Gastrocnemius medialis (tissue), 4 donors: ENCODE measurements around the gene REP15. TPM values are rescaled to one million over a fixed set of nuclear protein-coding genes. Genes with fewer than 3 reads are reported as not detected.

Experiments used
- ATAC-seq, 2 donors: fragments of 150-250 bp; one replicate each; pipeline ENCODE4 v1.9.1; 2016
- DNase-seq, 2 donors: peaks; one replicate each; pipeline ENCODE4 v3.0.0-alpha.2; 2019
- H3K27ac ChIP-seq, 4 donors: fragments of 200-600 bp; sonication (generic); 1 replicate in 1 of 4; 2 replicates in 3 of 4; pipeline ENCODE4 v1.5.1; 2016 to 2018; ENCODE audit warnings: mild to moderate bottlenecking in 2 of 4, moderate library complexity in 1 of 4
- H3K27me3 ChIP-seq, 3 donors: fragments of 200-600 bp; sonication (generic) in 2 of 3; 1 replicate in 1 of 3; 2 replicates in 2 of 3; pipeline versions ENCODE4 v1.5.1 to v1.6.0; 2016 to 2019; ENCODE audit warnings: mild to moderate bottlenecking in 1 of 3, moderate library complexity in 1 of 3
- H3K36me3 ChIP-seq, 2 donors: fragments of 200-600 bp; sonication (generic) in 1 of 2; one replicate each; pipeline ENCODE4 v1.5.1; 2017 to 2018
- H3K4me1 ChIP-seq, 2 donors: fragments of 200-600 bp; sonication (generic) in 1 of 2; one replicate each; pipeline ENCODE4 v1.5.1; 2016 to 2017; ENCODE audit warnings: mild to moderate bottlenecking in 2 of 2
- H3K4me3 ChIP-seq, 4 donors: fragments of 200-600 bp; sonication (generic) in 3 of 4; 1 replicate in 1 of 4; 2 replicates in 3 of 4; pipeline ENCODE4 v1.5.1; 2016 to 2019; ENCODE audit warnings: mild to moderate bottlenecking in 2 of 4
- H3K9me3 ChIP-seq, 3 donors: fragments of 200-600 bp; sonication (generic) in 2 of 3; 1 replicate in 1 of 3; 2 replicates in 2 of 3; pipeline ENCODE4 v1.5.1; 2016 to 2019
- POLR2A ChIP-seq, 2 donors: fragments of 450-650 bp; IDR thresholded peaks; one replicate each; pipeline ENCODE4 v1.6.1; 2017; ENCODE audit warnings: antibody characterized with exemption in 2 of 2, mild to moderate bottlenecking in 2 of 2, moderate library complexity in 2 of 2
- in situ Hi-C, 4 donors: fragments of 200-750 bp; cut with MboI; loops; one replicate each; pipeline versions ENCODE4 v1.15.0 to v1.8.0; 2017; ENCODE audit warnings: low sequenced_read_pairs in 4 of 4
- intact Hi-C: fragments of 100-400 bp; cut with DNase I; formaldehyde crosslinking; loops from one replicate; pipeline ENCODE4 v1.15.1; 2023; ENCODE audit warnings: low total_unique reads
- total RNA-seq, 4 donors: library from RNA; depleted of rRNA; stranded (reverse); fragments of >200 nt; gene quantifications; one replicate each; pipeline versions ENCODE4 v1.1.0 to v1.2.3, GENCODE V29; 2016
- TF ChIP-seq, protein P1 (sequence below), 5 experiments: fragments of 450-650 bp in 3 of 5; fragments of 200-600 bp in 2 of 5; sonication (generic) in 2 of 5; IDR thresholded peaks in 4 of 5; conservative IDR thresholded peaks in 1 of 5; 1 replicate in 4 of 5; 2 replicates in 1 of 5; pipeline ENCODE4 v1.5.1; 2016 to 2019; ENCODE audit warnings: antibody characterized with exemption in 5 of 5, mild to moderate bottlenecking in 3 of 5, moderate library complexity in 3 of 5

Gene REP15, protein sequence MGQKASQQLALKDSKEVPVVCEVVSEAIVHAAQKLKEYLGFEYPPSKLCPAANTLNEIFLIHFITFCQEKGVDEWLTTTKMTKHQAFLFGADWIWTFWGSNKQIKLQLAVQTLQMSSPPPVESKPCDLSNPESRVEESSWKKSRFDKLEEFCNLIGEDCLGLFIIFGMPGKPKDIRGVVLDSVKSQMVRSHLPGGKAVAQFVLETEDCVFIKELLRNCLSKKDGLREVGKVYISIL
- 1 to 10 TPM in 2 of 4 donors, under 1 TPM in 1, not detected in 1; 0.92 to 1.8 (median 1.4) TPM for total RNA-seq

DNA sequence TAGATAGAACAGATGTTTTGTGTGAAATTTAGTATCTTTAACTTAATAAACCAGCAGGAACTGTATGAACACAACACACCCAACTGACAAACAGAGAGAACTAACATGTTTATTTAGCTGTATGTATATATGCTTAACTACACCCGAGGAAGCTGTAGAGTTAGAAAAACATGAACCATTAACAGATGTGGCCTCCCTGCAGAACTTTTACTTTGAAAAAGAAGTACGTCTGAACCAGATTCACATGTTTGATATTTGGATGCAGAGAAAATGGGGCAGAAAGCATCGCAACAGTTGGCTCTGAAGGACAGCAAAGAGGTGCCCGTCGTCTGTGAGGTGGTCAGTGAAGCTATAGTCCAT, at the start of gene REP15:
REP15 (plus strand) TSS at position 155 of the 360 bp plus-strand sequence; CDS start at position 271, 116 bp downstream.
- ATAC-seq (no peak), DNase-seq (no peak)
- peaks cover 0 to 29% of the 10 kb centered on the region in 2 donors for H3K36me3 ChIP-seq
- intact Hi-C loops (no loop called here), in situ Hi-C loops (no loop called here)
- no peaks in the 10 kb centered on the region for H3K9me3 ChIP-seq
- no peak within 1 kb of the TSS for H3K27ac ChIP-seq
- H3K27me3 ChIP-seq = no peaks in the 10 kb centered on the region
- TF ChIP-seq, protein P1, sequence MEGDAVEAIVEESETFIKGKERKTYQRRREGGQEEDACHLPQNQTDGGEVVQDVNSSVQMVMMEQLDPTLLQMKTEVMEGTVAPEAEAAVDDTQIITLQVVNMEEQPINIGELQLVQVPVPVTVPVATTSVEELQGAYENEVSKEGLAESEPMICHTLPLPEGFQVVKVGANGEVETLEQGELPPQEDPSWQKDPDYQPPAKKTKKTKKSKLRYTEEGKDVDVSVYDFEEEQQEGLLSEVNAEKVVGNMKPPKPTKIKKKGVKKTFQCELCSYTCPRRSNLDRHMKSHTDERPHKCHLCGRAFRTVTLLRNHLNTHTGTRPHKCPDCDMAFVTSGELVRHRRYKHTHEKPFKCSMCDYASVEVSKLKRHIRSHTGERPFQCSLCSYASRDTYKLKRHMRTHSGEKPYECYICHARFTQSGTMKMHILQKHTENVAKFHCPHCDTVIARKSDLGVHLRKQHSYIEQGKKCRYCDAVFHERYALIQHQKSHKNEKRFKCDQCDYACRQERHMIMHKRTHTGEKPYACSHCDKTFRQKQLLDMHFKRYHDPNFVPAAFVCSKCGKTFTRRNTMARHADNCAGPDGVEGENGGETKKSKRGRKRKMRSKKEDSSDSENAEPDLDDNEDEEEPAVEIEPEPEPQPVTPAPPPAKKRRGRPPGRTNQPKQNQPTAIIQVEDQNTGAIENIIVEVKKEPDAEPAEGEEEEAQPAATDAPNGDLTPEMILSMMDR (IDR thresholded peaks at IDR 0.05 in 4 of 5, conservative IDR thresholded peaks at IDR 0.05 in 1 of 5) = no peak
- no peak for TF ChIP-seq POLR2A (IDR thresholded peaks at IDR 0.05)
- H3K4me1 ChIP-seq = no peaks in the 10 kb centered on the region
- H3K4me3 ChIP-seq = no peak within 1 kb of the TSS

DNA sequence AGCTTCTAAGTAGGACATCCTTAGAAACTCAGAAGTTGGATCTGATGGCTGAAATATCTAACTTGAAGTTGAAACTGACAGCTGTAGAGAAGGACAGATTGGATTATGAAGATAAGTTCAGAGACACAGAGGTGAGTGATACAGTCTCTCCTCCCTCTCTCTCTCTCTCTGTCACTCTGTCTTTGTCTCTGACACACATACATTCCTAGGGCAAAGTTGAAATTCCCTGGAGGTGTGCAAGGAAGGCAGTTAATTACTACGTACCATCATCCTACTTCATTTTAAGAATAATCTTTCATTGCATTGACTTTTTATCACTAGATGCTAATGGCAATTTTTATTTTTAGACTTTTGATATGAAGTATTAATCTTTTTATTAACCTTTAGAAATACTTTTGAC, 46.2 kb upstream of the REP15 start:
- Histone ChIP-seq H3K4me1 (no peaks in the 10 kb centered on the region), H3K9me3 (no peaks in the 10 kb centered on the region), H3K27ac (no peak overlapping the region), H3K27me3 (no peaks in the 10 kb centered on the region), H3K4me3 (no peak overlapping the region), H3K36me3 (peaks cover 0 to 13% of the 10 kb centered on the region in 2 donors)
- in situ Hi-C loops = loop anchor here in 2 of 4 donors (5.0 to 10.0 kb wide), 2 partner anchors 215 to 228 kb away; no protein-coding TSS in a partner anchor
- intact Hi-C loops = loop anchor here (5.0 kb wide), 1 partner anchor 128 kb away; the partner anchor contains the start of gene PPFIBP1
- DNase-seq = no peak
- TF ChIP-seq POLR2A (IDR thresholded peaks at IDR 0.05) = no peak
- TF ChIP-seq, protein P1 (IDR thresholded peaks at IDR 0.05 in 4 of 5, conservative IDR thresholded peaks at IDR 0.05 in 1 of 5) = no peak
- no peak for ATAC-seq

DNA sequence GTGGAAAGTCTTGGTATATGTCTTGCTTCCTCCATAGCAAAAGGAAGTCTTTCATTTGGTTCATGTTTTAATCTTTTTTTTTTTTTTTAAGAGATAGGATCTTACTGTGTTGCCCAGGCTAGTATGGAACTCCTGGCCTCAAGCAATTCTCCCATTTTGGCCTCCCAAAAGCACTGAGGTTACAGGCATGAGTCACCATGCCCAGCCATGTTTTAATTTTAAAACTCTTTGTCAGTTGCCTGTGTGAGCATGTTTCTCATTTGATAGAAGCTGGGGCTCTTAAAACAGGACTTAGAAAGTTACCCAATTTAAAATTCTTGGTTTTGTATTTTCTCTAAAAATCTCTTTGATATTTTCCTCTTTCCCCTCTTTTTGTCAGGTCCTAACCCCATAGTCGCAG, 45.0 kb upstream of the REP15 start:
- in situ Hi-C loops = loop anchor here in 2 of 4 donors (5.0 to 10.0 kb wide), 2 partner anchors 216 to 229 kb away; no protein-coding TSS in a partner anchor
- H3K9me3 ChIP-seq = no peaks in the 10 kb centered on the region
- peaks cover 0 to 7% of the 10 kb centered on the region in 2 donors for H3K36me3 ChIP-seq
- no peaks in the 10 kb centered on the region for H3K27me3 ChIP-seq
- no peak overlapping the region for H3K4me3 ChIP-seq
- no peaks in the 10 kb centered on the region for H3K4me1 ChIP-seq
- H3K27ac ChIP-seq = no peak overlapping the region
- TF ChIP-seq, protein P1 (IDR thresholded peaks at IDR 0.05 in 4 of 5, conservative IDR thresholded peaks at IDR 0.05 in 1 of 5) = no peak
- TF ChIP-seq POLR2A (IDR thresholded peaks at IDR 0.05) = no peak
- ATAC-seq (no peak), DNase-seq (no peak)
- intact Hi-C loops = loop anchor here (5.0 kb wide), 1 partner anchor 129 kb away; the partner anchor contains the start of gene PPFIBP1

DNA sequence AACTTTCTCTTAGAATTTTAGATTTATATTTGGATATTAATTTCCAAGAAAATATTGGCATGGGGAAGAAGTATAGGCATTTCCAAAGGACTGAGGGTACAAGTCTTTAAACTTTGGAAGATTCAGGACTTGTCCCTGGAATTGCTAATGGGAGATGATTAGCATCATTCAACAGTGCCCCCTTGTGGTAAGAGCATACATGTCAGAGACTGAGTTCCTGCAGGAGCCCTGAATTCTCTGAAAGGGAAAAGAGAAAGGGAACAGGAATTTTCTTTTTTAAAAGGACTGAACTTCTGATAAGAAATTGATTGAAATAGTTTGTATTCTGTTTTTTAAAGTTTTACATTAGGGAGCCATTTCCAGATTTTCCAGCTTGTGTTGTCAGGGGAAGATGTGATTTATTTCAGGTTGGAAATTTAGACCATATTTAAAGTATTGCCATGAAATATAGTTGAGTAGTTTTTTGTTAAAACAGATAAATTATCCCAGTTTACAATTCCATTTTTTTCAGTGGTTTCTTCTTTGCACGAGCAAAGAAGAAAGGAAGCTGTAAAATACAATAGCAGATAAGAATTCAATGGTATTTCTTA, 44.0 kb upstream of the REP15 start:
- peak in 1 of 2 donors; percentile 41 for DNase-seq
- peak; percentile 75 to 92 for ATAC-seq
- in situ Hi-C loops (loop anchor here in 2 of 4 donors (5.0 to 10.0 kb wide), 2 partner anchors 217 to 230 kb away; no protein-coding TSS in a partner anchor), intact Hi-C loops (loop anchor here (1.0 to 5.0 kb wide), 2 partner anchors 130 to 217 kb away; partner anchors contain the start of gene PPFIBP1)
- H3K4me3 ChIP-seq = no peak overlapping the region
- TF ChIP-seq, protein P1 (IDR thresholded peaks at IDR 0.05 in 4 of 5, conservative IDR thresholded peaks at IDR 0.05 in 1 of 5) = peak; percentile 69 to 89 (median 70)
- TF ChIP-seq POLR2A (IDR thresholded peaks at IDR 0.05) = no peak
- no peaks in the 10 kb centered on the region for H3K27me3 ChIP-seq
- no peaks in the 10 kb centered on the region for H3K9me3 ChIP-seq
- no peaks in the 10 kb centered on the region for H3K4me1 ChIP-seq
- H3K36me3 ChIP-seq = peaks cover 0 to 17% of the 10 kb centered on the region in 2 donors
- H3K27ac ChIP-seq = no peak overlapping the region
